Stimulated activated naive CD8-positive, alpha-beta T cell treated with anti-CD3 and anti-CD28 coated beads, Interleukin-15, Interleukin-2, amounts not matched to agents 100 U/mL and 50 U/mL, for 24 hours (primary cell): ENCODE measurements around the gene USP17L10.
"Not testable (repeated sequence)": the region's sequence is repeated elsewhere in the genome, so short reads cannot be mapped to it uniquely, and the experiment has no call there.

Experiments
- ATAC-seq: fragments of 150-1000 bp; cut with Tn5 transposase; one replicate; pipeline ENCODE4 v1.10.0; 2021
- DNase-seq: peaks from one replicate; pipeline ENCODE4 v3.0.0; 2021

USP17L10 gene, protein sequence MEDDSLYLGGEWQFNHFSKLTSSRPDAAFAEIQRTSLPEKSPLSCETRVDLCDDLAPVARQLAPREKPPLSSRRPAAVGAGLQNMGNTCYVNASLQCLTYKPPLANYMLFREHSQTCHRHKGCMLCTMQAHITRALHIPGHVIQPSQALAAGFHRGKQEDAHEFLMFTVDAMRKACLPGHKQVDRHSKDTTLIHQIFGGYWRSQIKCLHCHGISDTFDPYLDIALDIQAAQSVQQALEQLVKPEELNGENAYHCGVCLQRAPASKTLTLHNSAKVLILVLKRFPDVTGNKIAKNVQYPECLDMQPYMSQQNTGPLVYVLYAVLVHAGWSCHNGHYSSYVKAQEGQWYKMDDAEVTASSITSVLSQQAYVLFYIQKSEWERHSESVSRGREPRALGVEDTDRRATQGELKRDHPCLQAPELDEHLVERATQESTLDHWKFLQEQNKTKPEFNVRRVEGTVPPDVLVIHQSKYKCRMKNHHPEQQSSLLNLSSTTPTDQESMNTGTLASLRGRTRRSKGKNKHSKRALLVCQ

DNA sequence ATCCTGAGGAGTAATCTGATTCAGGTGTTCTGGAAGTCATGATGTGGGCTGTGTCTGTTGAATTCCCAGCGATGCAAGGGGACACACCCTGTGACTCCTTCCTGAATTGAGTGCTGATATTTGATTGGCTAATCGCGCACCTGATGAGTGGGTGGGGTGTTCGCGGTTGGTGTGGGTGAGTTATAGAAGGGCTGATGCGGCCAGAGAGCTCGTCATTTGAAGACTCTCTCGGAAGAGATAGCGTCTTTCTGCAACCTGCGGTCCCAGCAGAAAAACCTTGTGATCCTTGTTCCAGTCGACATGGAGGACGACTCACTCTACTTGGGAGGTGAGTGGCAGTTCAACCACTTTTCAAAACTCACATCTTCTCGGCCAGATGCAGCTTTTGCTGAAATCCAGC, at the start of gene USP17L10:
Gene USP17L10, plus strand, starts transcription at position 301 of the 400 bp plus-strand sequence. Its CDS starts 0 bp downstream, at position 301.
- DNase-seq, ATAC-seq: not testable (repeated sequence)

DNA sequence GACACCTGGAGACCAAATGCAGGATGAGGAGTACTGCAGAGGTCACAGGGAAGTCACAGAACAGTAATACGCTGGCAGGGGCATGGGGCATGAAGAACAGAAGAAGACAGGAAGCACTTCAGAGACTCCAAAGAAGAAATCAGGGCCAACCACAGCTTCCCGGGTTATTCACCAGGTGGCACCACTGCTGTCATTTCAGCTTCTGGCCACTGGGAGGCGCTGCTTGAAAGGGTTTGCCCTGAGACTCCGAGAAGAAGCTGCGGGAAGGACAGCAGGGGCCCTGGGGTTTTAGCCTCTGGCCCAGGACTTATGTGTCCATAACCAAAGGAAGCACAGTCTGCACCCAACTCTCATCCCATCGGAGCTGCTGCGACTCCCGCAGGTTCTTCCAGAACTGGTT, 44.5 kb upstream of the USP17L10 start:
- ATAC-seq, DNase-seq: not testable (repeated sequence)

DNA sequence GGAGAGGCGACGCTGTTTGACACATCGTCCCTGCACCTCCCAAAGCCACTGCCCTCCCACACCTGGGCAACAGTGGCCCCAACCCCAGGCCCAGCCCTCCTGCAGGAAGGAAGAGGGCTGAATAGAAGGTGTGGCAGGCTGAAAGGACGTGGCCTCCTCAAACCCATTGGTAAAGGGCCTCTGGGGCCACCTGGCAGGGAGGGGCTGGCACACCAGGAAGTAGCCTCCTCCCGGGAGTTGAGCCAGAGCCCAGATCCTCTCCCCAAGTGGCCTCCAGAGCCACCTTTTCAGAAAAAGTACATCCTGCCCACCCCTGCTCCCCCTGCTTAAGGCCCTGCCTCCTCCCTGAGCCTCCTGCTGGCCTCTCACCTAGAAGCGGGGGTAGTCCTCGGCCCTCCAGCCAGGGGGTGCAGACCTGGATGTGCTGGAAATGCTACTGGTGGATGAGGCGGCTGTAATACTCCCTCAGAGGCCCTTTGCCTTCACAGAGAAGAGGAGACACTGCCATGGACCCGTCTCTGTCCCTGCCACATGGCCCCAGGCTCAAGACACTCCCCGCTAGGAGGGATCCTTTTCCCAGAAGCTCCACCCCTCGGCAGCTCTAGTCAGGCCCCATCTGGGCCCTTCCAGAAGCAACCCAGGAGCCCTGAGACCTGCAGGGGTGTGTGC, 40.5 kb upstream of the USP17L10 start, which contains the start of gene FAM90A26:
Gene FAM90A26, plus strand, starts transcription at position 619 of the 669 bp plus-strand sequence. CDS start 2,764 bp downstream, outside the sequence.
- ATAC-seq, DNase-seq: not testable (repeated sequence)

GRCh38 chr4:9214701-9215100, 4.2 kb downstream of the USP17L10 start:
- DNase-seq, ATAC-seq: not testable (repeated sequence)

DNA sequence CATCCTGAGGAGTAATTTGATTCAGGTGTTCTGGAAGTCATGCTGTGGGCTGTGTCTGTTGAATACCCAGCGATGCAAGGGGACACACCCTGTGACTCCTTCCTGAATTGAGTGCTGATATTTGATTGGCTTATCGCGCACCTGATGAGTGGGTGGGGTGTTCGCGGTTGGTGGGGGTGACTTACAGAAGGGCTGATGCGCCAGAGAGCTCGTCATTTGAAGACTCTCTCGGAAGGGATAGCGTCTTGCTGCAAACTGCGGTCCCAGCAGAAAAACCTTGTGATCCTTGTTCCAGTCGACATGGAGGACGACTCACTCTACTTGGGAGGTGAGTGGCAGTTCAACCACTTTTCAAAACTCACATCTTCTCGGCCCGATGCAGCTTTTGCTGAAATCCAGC, 4.6 kb downstream of the USP17L10 start, which contains the start of gene USP17L11:
Gene USP17L11, plus strand, starts transcription at position 301 of the 400 bp plus-strand sequence. Its CDS starts 0 bp downstream, at position 301.
- ATAC-seq, DNase-seq: not testable (repeated sequence)

- not testable (repeated sequence) for DNase-seq, ATAC-seq
These were observed 9.4 kb downstream of the USP17L10 start, which contains the start of gene USP17L12 for GRCh38 chr4:9219852-9220251. Gene USP17L12, plus strand, starts transcription at chr4:9220152. Its CDS starts 0 bp downstream, at chr4:9220152.

DNA sequence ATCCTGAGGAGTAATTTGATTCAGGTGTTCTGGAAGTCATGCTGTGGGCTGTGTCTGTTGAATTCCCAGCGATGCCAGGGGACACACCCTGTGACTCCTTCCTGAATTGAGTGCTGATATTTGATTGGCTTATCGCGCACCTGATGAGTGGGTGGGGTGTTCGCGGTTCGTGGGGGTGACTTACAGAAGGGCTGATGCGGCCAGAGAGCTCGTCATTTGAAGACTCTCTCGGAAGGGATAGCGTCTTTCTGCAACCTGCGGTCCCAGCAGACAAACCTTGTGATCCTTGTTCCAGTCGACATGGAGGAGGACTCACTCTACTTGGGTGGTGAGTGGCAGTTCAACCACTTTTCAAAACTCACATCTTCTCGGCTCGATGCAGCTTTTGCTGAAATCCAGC, 14.1 kb downstream of the USP17L10 start, which contains the start of gene USP17L13:
Gene USP17L13, plus strand, starts transcription at position 301 of the 400 bp plus-strand sequence. Its CDS starts 0 bp downstream, at position 301.
- not testable (repeated sequence) for DNase-seq, ATAC-seq

DNA sequence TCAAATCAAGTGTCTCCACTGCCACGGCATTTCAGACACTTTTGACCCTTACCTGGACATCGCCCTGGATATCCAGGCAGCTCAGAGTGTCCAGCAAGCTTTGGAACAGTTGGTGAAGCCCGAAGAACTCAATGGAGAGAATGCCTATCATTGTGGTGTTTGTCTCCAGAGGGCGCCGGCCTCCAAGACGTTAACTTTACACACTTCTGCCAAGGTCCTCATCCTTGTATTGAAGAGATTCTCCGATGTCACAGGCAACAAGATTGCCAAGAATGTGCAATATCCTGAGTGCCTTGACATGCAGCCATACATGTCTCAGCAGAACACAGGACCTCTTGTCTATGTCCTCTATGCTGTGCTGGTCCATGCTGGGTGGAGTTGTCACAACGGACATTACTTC, 19.8 kb downstream of the USP17L10 start:
- not testable (repeated sequence) for ATAC-seq, DNase-seq

DNA sequence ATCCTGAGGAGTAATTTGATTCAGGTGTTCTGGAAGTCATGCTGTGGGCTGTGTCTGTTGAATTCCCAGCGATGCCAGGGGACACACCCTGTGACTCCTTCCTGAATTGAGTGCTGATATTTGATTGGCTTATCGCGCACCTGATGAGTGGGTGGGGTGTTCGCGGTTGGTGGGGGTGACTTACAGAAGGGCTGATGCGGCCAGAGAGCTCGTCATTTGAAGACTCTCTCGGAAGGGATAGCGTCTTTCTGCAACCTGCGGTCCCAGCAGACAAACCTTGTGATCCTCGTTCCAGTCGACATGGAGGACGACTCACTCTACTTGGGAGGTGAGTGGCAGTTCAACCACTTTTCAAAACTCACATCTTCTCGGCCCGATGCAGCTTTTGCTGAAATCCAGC, 23.6 kb downstream of the USP17L10 start, which contains the start of gene USP17L15:
Gene USP17L15, plus strand, starts transcription at position 301 of the 400 bp plus-strand sequence. Its CDS starts 0 bp downstream, at position 301.
- DNase-seq, ATAC-seq: not testable (repeated sequence)

GRCh38 chr4:9238461-9238860, 28.0 kb downstream of the USP17L10 start:
- DNase-seq, ATAC-seq: not testable (repeated sequence)

GRCh38 chr4:9243579-9243978, 33.1 kb downstream of the USP17L10 start, which contains the start of gene USP17L17:
Gene USP17L17, plus strand, starts transcription at chr4:9243879. Its CDS starts 0 bp downstream, at chr4:9243879.
- ATAC-seq, DNase-seq: not testable (repeated sequence)

GRCh38 chr4:9247953-9248680, 37.7 kb downstream of the USP17L10 start, which contains the start of gene USP17L18:
Gene USP17L18, plus strand, starts transcription at chr4:9248630. Its CDS starts 0 bp downstream, at chr4:9248630.
- not testable (repeated sequence) for DNase-seq, ATAC-seq

- not testable (repeated sequence) for ATAC-seq, DNase-seq
These were observed 42.6 kb downstream of the USP17L10 start, which contains the start of gene USP17L19 for GRCh38 chr4:9253078-9253477. Gene USP17L19, plus strand, starts transcription at chr4:9253378. Its CDS starts 0 bp downstream, at chr4:9253378.

DNA sequence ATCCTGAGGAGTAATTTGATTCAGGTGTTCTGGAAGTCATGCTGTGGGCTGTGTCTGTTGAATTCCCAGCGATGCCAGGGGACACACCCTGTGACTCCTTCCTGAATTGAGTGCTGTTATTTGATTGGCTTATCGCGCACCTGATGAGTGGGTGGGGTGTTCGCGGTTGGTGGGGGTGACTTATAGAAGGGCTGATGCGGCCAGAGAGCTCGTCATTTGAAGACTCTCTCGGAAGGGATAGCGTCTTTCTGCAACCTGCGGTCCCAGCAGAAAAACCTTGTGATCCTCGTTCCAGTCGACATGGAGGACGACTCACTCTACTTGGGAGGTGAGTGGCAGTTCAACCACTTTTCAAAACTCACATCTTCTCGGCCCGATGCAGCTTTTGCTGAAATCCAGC, 47.4 kb downstream of the USP17L10 start, which contains the start of gene USP17L20:
Gene USP17L20, plus strand, starts transcription at position 301 of the 400 bp plus-strand sequence. Its CDS starts 0 bp downstream, at position 301.
- ATAC-seq = not testable (repeated sequence)

More for the DNA sequence above, 47.4 kb downstream of the USP17L10 start, which contains the start of gene USP17L20:
- not testable (repeated sequence) for DNase-seq
